ENCODE data around the gene TRIO.

- TF ChIP-seq POLR2AphosphoS5 (IDR thresholded peaks at IDR 0.05; ENCODE audit: borderline replicate concordance, low read depth, low read length) (no peak), EZH2 (IDR thresholded peaks at IDR 0.05) (no peak), FOXP2 (optimal IDR thresholded peaks at IDR 0.05; ENCODE audit: control extremely low read depth, extremely low read length, insufficient read depth) (no peak)
Measured at GRCh38 chr5:14516901-14517300, 373.8 kb downstream of the TRIO start.
